ENCODE data around the gene HSD17B10. TPM values are rescaled to one million over a fixed set of nuclear protein-coding genes. Genes with fewer than 3 reads are reported as not detected.
"Not testable (repeated sequence)": the region's sequence is repeated elsewhere in the genome, so short reads cannot be mapped to it uniquely, and the experiment has no call there.

The HSD17B10 gene
- total RNA-seq, 1 donor from 2014 or later = 46.7 TPM

GRCh38 chrX:53476371-53476770 is 42.2 kb upstream of the HSD17B10 start:
- intact Hi-C loops (cut with DNase I) = no loop called here
- no peak for ATAC-seq
- Histone ChIP-seq H3K27ac (no peak overlapping the region), H3K4me1 (no peaks in the 10 kb centered on the region), H3K4me3 (no peak overlapping the region), H3K36me3 (no peaks in the 10 kb centered on the region), H3K9me3 (no peaks in the 10 kb centered on the region), H3K27me3 (no peaks in the 10 kb centered on the region)
- DNase-seq = no peak
- TF ChIP-seq, protein P1, sequence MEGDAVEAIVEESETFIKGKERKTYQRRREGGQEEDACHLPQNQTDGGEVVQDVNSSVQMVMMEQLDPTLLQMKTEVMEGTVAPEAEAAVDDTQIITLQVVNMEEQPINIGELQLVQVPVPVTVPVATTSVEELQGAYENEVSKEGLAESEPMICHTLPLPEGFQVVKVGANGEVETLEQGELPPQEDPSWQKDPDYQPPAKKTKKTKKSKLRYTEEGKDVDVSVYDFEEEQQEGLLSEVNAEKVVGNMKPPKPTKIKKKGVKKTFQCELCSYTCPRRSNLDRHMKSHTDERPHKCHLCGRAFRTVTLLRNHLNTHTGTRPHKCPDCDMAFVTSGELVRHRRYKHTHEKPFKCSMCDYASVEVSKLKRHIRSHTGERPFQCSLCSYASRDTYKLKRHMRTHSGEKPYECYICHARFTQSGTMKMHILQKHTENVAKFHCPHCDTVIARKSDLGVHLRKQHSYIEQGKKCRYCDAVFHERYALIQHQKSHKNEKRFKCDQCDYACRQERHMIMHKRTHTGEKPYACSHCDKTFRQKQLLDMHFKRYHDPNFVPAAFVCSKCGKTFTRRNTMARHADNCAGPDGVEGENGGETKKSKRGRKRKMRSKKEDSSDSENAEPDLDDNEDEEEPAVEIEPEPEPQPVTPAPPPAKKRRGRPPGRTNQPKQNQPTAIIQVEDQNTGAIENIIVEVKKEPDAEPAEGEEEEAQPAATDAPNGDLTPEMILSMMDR (IDR thresholded peaks at IDR 0.05) = no peak

- no peaks in the 10 kb centered on the region for H3K9me3 ChIP-seq
- no peak overlapping the region for H3K4me3 ChIP-seq
- ATAC-seq = peak; percentile 51
- TF ChIP-seq, protein P1 (IDR thresholded peaks at IDR 0.05) = no peak
- intact Hi-C loops (cut with DNase I) = no loop called here
- no peaks in the 10 kb centered on the region for H3K4me1 ChIP-seq
- H3K27me3 ChIP-seq = no peaks in the 10 kb centered on the region
- no peaks in the 10 kb centered on the region for H3K36me3 ChIP-seq
- H3K27ac ChIP-seq = no peak overlapping the region
- no peak for DNase-seq
Observed at GRCh38 chrX:53474707-53475106, 40.5 kb upstream of the HSD17B10 start.

DNA sequence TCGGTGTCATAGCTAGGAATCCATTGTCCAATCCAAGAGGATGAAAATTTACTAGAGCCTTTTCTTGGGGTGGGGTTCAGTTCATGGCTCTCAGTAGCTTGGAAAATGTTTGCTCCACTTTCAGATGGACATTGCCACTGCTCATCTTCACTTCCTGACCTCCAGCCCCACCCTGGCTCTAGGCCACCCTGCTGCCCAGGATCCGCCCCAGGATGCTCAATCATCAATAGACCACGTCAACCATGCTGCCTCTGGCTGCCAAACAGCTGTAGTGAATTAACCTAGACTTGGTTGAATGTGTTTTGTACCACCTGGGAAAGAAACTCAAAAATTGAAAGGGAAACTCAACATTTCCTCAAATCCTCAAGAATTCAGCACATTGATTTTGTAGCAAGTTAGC is 37.2 kb upstream of the HSD17B10 start:
- TF ChIP-seq, protein P1 (IDR thresholded peaks at IDR 0.05) = no peak
- no peaks in the 10 kb centered on the region for H3K36me3 ChIP-seq
- no peaks in the 10 kb centered on the region for H3K4me1 ChIP-seq
- no peak overlapping the region for H3K27ac ChIP-seq
- ATAC-seq (no peak), DNase-seq (no peak)
- no peaks in the 10 kb centered on the region for H3K27me3 ChIP-seq
- H3K4me3 ChIP-seq = no peak overlapping the region
- H3K9me3 ChIP-seq = no peaks in the 10 kb centered on the region
- intact Hi-C loops (cut with DNase I) = no loop called here

- H3K27me3 ChIP-seq; H3K4me3 ChIP-seq; H3K36me3 ChIP-seq; DNase-seq; ATAC-seq; intact Hi-C loops (cut with DNase I); H3K27ac ChIP-seq; H3K9me3 ChIP-seq; H3K4me1 ChIP-seq: not testable (repeated sequence)
Observed at GRCh38 chrX:53468659-53469058, 34.5 kb upstream of the HSD17B10 start.

DNA sequence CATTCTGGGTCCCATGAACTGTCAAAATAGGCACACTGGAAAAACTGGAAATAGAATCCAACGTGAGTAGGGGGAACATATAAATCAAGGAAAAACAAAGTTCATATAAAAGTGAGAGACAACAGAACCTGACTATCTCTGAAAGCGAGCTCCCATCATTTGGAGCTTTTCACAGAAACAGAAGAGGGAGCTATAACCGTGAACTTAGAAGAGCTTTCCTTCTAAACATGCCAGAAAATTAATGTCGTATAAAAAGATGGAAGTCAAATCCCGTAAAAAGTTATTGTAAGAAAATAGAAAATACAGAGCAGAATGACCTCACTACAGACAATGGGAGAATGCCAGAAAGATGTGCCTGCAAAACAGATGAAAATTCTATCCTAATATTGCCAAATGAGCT is 23.9 kb upstream of the HSD17B10 start:
- Histone ChIP-seq H3K27me3 (no peaks in the 10 kb centered on the region), H3K27ac (no peak overlapping the region), H3K4me3 (no peak overlapping the region), H3K9me3 (no peaks in the 10 kb centered on the region), H3K36me3 (no peaks in the 10 kb centered on the region), H3K4me1 (no peaks in the 10 kb centered on the region)
- TF ChIP-seq, protein P1 (IDR thresholded peaks at IDR 0.05) = no peak
- DNase-seq = no peak
- ATAC-seq = no peak
- intact Hi-C loops (cut with DNase I) = no loop called here

DNA sequence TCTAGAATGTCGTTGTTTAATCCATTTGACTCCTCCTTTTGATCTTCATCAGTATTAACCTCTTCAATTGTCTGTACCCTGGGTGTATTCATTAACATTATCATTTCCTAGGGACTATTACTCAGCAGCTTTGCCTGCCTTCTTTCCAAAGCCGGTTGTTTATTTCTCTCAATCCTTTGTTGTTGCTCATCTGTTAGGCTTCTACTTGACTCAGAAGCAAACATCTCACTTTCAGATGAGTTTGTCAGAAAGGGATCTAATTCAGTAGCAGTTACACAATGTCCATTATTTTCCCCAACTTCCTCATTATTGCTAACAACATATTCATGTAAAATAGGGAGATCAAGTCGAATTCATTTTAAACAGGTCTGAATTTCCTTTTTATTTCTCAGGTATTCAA is 22.1 kb upstream of the HSD17B10 start:
- Histone ChIP-seq H3K27ac (no peak overlapping the region), H3K4me1 (no peaks in the 10 kb centered on the region), H3K36me3 (no peaks in the 10 kb centered on the region), H3K27me3 (no peaks in the 10 kb centered on the region), H3K9me3 (no peaks in the 10 kb centered on the region), H3K4me3 (no peak overlapping the region)
- intact Hi-C loops (cut with DNase I) = no loop called here
- ATAC-seq = no peak
- no peak for DNase-seq
- TF ChIP-seq, protein P1 (IDR thresholded peaks at IDR 0.05) = no peak
